HG02840 (cell line): ENCODE measurements around the gene TSPY2.
"Not testable (repeated sequence)": the region's sequence is repeated elsewhere in the genome, so short reads cannot be mapped to it uniquely, and the experiment has no call there.

ENCODE experiments used
- ATAC-seq: cut with Tn5 transposase; IDR thresholded peaks from one replicate; pipeline ENCODE4 v1.9.1; 2021; ENCODE audit warnings: mild to moderate bottlenecking, moderate library complexity, moderate number of reproducible peaks; ENCODE audit not compliant: unreplicated experiment, low FRiP score

The TSPY2 gene, protein sequence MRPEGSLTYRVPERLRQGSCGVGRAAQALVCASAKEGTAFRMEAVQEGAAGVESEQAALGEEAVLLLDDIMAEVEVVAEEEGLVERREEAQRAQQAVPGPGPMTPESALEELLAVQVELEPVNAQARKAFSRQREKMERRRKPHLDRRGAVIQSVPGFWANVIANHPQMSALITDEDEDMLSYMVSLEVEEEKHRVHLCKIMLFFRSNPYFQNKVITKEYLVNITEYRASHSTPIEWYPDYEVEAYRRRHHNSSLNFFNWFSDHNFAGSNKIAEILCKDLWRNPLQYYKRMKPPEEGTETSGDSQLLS

DNA sequence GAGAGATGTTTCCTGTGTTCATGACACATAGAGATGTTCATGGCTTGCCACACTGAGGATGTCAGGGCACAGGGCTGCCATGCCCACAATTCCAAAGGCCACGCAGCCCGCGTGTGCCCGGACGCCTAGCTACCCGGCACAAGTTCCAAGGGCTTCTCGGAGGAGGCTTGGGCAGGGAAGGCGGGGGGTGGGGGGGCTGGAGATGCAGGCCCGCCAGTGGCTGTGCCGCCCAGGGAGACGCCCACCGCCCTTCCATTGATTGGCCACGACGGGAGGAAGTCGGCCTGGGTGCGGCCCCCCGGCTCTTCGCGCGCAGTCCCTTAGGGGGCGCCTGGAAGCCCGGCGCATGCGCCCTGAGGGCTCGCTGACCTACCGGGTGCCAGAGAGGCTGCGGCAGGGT is at the start of gene TSPY2:
TSPY2 (plus strand) TSS at position 301 of the 400 bp plus-strand sequence; CDS start at position 347, 46 bp downstream.
- ATAC-seq, result not testable (repeated sequence)

- not testable (repeated sequence) for ATAC-seq
These were observed 36.5 kb upstream of the TSPY2 start for GRCh38 chrY:6209565-6209964.

DNA sequence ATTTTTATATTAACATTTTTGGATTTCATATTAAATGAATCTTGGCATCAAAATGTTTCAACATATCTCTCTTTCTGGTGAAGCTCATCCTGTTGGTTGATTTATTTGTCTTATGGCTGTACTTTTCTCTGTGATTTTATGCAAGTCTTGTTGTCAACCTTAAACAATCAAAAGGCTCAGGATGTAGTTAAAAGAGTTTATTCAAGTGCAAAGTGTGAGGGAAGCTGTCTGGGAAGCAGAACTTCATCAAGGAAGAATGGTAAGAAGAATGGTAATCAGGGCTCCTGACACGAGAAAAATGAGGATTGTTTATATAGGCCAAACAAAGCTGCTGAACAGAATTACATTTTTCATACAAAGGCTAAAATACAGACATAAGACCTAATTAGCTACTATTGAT is 29.0 kb upstream of the TSPY2 start:
- not testable (repeated sequence) for ATAC-seq

DNA sequence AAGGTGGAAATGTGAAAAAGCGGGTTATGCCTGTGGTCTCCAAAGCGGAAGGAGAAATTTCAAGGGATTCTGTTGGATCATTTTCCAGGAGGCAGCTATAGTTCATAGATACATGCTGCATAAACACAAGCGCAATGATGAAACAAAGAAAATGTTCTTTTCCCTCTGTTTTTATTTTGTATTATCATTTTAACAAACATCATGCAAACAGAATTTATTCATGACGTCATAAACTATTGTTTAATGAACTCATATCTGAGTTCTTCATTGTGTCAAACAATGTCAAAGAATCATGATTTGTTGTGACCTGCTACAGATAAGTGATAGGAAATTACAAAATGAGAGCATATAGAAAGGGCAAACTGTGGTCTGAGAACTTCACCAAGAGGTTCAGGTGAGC is 23.8 kb downstream of the TSPY2 start:
- ATAC-seq, result not testable (repeated sequence)
